Activated naive CD8-positive, alpha-beta T cell treated with anti-CD3 and anti-CD28 coated beads, Interleukin-2, amount 50 U/mL, for 24 hours (primary cell): ENCODE measurements around the gene SERPINB1.
A peak's percentile ranks its signal among the peaks of the same experiment; 100 is the strongest.
"Not testable (repeated sequence)": the region's sequence is repeated elsewhere in the genome, so short reads cannot be mapped to it uniquely, and the experiment has no call there.

Experiments
- ATAC-seq: fragments of 150-1000 bp; cut with Tn5 transposase; one replicate; pipeline ENCODE4 v1.10.0; 2021
- DNase-seq: peaks from one replicate; pipeline ENCODE4 v3.0.0; 2021
- H3K27ac Mint-ChIP-seq: one replicate; pipeline ENCODE4 v1.8.0; 2021; ENCODE audit warnings: mild to moderate bottlenecking, mixed read lengths
- H3K27me3 Mint-ChIP-seq: one replicate; pipeline ENCODE4 v1.8.0; 2021; ENCODE audit warnings: mixed read lengths
- H3K36me3 Mint-ChIP-seq: one replicate; pipeline ENCODE4 v1.8.0; 2021; ENCODE audit warnings: low read depth, mixed read lengths
- H3K4me1 Mint-ChIP-seq: one replicate; pipeline ENCODE4 v1.8.0; 2021; ENCODE audit warnings: mixed read lengths
- H3K4me3 Mint-ChIP-seq: one replicate; pipeline ENCODE4 v1.8.0; 2021; ENCODE audit warnings: mild to moderate bottlenecking, moderate library complexity, mixed read lengths
- H3K9me3 Mint-ChIP-seq: one replicate; pipeline ENCODE4 v1.8.0; 2021; ENCODE audit warnings: mixed read lengths

Gene SERPINB1

DNA sequence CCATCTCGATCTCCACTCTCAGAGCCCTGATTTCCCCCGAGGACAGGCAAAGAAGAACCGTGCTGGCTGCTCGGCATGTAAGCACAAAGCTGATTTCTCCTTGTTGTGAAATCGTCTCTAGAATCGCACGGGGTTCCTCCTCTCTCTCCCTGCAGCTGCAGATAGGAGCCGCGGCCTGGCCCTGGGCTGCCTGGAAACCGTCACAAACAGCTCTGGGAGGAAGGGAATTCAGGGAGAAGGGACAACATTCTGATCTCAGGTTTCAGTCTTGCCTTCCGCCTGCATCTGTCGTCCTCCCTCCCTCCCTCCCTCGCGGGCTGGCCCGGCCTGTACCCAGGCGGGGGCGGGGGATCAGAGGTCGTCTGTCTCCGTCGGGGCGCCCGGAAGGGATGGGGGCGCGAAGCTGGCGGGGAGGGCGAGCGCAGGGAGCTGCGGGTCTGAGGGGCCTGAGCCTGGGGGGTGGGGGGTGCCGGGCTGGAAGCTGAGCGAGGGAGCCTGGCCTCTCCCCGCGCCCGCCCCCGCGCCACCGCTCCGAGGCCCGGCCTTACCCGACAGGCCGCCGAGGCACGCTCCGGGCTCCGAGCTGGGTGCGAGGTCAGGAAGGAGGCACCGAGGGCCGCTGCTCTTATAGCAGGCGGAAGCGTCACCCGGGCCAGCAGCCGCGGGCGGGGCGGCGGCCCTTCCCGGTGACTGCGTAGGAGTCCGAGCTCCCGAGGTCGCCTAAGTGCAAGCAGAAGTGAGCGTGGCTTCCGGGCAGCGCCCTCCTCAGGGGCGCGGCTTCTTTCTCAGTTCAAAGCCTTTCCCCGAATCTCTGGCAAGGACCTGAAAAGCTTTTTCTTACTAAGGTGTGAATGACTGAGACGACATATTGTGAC, at the start of gene SERPINB1:
Gene SERPINB1, minus strand, starts transcription at position 600 of the 875 bp plus-strand sequence. CDS start 1,277 bp downstream, outside the sequence.
- Mint-ChIP-seq H3K4me1 (peaks cover 76% of the 10 kb centered on the region), H3K27ac (peak within 1 kb of the TSS; percentile 91)
- ATAC-seq = peak; percentile 86

DNA sequence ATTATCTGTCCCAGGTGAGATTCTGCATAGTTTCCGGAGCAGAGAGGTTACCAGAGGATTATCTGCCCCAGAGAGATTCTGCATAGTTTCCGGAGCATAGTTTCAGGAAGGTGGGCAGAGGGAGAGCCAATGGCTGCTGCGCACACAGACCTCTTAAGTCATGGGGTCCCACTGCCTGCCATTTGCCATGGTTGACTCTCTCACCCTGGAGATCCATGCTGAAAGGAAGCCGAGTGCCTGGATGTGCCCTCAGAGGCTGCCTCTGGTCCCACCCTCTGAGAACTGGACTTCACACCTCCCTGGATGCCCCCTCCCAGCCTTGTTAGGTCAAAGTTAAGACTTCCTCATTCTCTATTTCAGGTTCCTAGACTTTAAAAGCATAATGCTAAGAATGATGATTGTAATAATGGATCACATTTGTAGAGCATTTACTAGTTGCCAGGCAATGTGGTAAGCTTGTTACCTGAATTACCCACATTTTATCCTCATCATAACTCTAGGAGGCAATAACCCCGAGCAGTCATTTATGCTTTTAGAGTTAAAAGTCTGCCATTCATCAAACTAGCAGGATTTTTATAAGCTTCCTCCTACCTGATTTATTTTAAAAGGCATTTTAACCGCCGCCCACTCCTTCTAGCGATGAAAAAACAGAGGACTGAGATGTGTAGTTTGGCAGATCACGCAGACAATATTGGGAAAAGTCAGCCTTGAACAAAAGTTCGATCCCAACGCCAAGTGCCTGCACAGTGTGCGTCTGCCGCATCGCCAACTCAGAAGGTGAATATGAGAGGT, 49.5 kb upstream of the SERPINB1 start:
- Mint-ChIP-seq H3K27me3 (no peaks in the 10 kb centered on the region), H3K9me3 (no peaks in the 10 kb centered on the region), H3K36me3 (peaks cover 81% of the 10 kb centered on the region), H3K27ac (peak overlapping the region; percentile 80), H3K4me1 (peaks cover 61% of the 10 kb centered on the region), H3K4me3 (peak overlapping the region; percentile 70)
- no peak for ATAC-seq
- no peak for DNase-seq

More for the DNA sequence above, at the start of gene SERPINB1:
- peak; percentile 90 for DNase-seq
- no peaks in the 10 kb centered on the region for H3K27me3 Mint-ChIP-seq
- no peaks in the 10 kb centered on the region for H3K9me3 Mint-ChIP-seq
- H3K36me3 Mint-ChIP-seq = peaks cover 34% of the 10 kb centered on the region
- H3K4me3 Mint-ChIP-seq = peak within 1 kb of the TSS; percentile 90

DNA sequence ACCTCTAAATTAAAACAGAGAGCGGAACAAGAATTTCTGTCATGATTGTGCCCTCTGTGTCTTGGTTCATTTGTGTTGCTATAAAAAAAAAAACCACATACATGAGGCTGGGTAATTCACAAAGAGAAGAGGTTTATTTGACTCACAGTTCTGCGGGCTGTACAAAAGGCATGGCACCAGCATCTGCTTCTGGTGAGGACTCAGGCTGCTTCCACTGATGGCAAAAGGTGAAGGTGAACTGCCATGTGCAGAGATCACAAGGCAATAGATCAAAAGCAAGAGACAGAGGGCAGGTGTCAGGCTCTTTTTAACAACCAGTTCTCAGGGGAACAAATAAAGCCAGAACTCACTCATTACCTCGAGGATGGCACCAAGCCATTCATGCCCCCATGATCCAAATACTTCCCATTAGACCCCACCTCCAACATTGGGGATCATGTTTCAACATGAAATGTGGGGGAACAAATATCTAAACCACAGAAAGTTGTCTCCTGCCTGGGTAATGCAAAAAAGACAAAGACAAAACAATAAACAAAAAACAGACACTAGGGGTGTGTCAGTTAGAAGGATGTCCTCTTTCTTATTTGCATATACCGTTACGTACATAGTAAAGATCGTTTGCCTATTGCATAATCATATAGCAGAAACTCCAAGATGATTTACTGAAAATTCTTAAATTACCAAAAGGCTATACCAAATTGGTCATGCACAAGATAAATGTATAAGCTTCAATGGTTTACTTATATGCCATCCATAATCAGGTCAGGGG, 44.5 kb upstream of the SERPINB1 start:
- peak; percentile 58 for ATAC-seq

DNA sequence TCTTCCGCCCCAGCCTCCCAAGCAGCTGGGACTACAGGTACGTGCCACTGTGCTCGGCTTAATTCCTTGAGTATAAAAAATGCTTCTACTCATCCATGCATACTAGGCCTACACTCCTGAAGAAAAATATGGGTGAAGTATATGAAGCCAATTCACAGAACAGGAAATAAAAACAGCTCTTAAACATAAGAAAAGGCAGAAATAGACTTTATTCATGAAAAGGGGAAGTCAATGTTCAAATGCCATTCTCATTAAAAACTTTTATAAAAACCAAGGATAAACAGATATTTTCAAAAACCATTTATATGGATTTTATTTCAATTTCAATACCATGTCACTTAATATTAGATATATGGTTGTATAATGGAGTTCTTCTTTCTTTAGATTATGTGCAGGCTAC, 43.1 kb upstream of the SERPINB1 start:
- H3K4me1 Mint-ChIP-seq = peaks cover 61% of the 10 kb centered on the region
- H3K4me3 Mint-ChIP-seq = no peak overlapping the region
- peaks cover 42% of the 10 kb centered on the region for H3K36me3 Mint-ChIP-seq
- no peaks in the 10 kb centered on the region for H3K27me3 Mint-ChIP-seq
- ATAC-seq = no peak
- no peak for DNase-seq
- H3K27ac Mint-ChIP-seq = no peak overlapping the region
- H3K9me3 Mint-ChIP-seq = no peaks in the 10 kb centered on the region

More for the DNA sequence above, 44.5 kb upstream of the SERPINB1 start:
- no peak overlapping the region for H3K4me3 Mint-ChIP-seq
- no peak for DNase-seq
- H3K27me3 Mint-ChIP-seq = no peaks in the 10 kb centered on the region
- H3K36me3 Mint-ChIP-seq = peaks cover 53% of the 10 kb centered on the region
- H3K27ac Mint-ChIP-seq = peak overlapping the region; percentile 46
- H3K9me3 Mint-ChIP-seq = no peaks in the 10 kb centered on the region
- H3K4me1 Mint-ChIP-seq = peaks cover 59% of the 10 kb centered on the region

DNA sequence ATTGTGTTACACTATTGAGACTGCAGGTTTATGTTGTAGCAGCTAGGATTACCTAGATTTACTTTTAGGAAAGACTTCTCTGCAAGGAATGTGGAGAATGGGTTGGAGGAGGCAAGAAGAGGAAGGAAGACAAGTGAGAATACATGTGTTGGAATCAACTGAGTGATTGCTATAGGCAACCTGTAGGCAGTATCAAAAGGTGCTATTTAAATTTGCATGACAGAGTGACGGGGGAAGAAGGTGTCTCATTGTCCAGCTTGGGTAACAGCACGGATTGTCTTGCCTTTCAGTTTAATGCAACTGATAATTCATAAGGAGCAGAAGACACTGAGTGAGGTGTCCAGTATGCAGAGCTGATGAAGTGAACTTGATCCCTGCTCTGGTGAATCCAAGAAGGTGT, 42.0 kb upstream of the SERPINB1 start:
- ATAC-seq = no peak
- H3K27ac Mint-ChIP-seq = no peak overlapping the region

DNA sequence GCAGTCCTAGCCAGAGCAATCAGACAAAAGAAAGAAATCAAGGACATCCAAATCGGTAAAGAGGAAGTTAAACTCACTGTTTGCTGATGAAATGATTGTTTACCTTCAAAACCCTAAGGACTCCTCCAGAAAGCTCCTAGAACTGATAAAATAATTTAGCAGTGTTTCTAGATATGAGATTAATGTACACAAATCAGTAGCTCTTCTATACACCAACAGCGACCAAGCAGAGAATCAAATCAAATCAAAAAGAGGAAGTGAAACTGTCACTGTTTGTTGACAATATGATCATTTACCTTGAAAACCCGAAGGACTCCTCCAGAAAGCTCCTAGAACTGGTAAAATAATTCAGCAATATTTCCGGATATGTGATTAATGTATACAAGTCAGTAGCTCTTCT, 39.8 kb upstream of the SERPINB1 start:
- no peaks in the 10 kb centered on the region for H3K27me3 Mint-ChIP-seq
- ATAC-seq = no peak
- H3K4me1 Mint-ChIP-seq = peaks cover 81% of the 10 kb centered on the region
- peaks cover 19% of the 10 kb centered on the region for H3K36me3 Mint-ChIP-seq
- peak overlapping the region; percentile 34 for H3K27ac Mint-ChIP-seq
- H3K9me3 Mint-ChIP-seq = no peaks in the 10 kb centered on the region
- no peak for DNase-seq
- H3K4me3 Mint-ChIP-seq = peak overlapping the region; percentile 30

More for the DNA sequence above, 42.0 kb upstream of the SERPINB1 start:
- H3K9me3 Mint-ChIP-seq = no peaks in the 10 kb centered on the region
- H3K4me1 Mint-ChIP-seq = peaks cover 66% of the 10 kb centered on the region
- no peak overlapping the region for H3K4me3 Mint-ChIP-seq
- DNase-seq = no peak
- peaks cover 34% of the 10 kb centered on the region for H3K36me3 Mint-ChIP-seq
- H3K27me3 Mint-ChIP-seq = no peaks in the 10 kb centered on the region

DNA sequence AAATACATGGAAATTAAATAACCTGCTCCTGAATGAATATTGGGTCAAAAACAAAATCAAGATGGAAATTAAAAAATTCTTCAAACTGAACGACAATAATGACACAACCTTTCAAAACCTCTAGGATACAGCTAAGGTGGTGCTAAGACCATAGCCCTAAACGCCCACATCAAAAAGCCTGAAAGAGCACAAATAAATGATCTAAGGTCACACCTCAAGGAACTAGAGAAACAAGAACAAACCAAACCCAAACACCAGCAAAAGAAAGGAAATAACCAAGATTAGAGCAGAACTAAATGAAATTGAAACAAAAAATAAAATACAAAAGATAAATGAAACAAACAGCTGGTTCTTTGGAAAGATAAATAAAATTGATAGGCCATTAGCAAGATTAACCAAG, 38.5 kb upstream of the SERPINB1 start:
- not testable (repeated sequence) for H3K27me3 Mint-ChIP-seq, H3K9me3 Mint-ChIP-seq, DNase-seq
- H3K27ac Mint-ChIP-seq = peak overlapping the region; percentile 34
- peaks cover 12% of the 10 kb centered on the region for H3K36me3 Mint-ChIP-seq
- H3K4me1 Mint-ChIP-seq = peaks cover 76% of the 10 kb centered on the region
- ATAC-seq = peak; percentile 41
- peak overlapping the region; percentile 30 for H3K4me3 Mint-ChIP-seq

DNA sequence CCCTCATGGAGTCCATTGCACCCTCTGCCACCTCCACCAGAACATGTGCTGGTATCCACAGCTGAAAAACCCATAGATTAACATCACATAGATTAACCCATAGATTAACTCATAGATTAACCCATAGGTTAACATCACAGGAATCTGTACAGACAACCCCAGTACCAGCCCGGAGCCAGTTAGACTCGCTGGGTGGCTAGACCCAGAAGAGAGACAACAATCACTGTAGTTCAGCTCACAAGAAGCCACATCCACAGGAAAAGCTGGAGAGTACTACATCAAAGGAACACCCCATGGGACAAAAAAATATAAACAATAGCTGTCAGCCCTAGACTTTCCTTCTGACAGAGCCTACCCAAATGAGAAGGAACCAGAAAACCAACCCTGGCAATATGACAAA, 36.3 kb upstream of the SERPINB1 start:
- peak overlapping the region; percentile 47 for H3K27ac Mint-ChIP-seq

DNA sequence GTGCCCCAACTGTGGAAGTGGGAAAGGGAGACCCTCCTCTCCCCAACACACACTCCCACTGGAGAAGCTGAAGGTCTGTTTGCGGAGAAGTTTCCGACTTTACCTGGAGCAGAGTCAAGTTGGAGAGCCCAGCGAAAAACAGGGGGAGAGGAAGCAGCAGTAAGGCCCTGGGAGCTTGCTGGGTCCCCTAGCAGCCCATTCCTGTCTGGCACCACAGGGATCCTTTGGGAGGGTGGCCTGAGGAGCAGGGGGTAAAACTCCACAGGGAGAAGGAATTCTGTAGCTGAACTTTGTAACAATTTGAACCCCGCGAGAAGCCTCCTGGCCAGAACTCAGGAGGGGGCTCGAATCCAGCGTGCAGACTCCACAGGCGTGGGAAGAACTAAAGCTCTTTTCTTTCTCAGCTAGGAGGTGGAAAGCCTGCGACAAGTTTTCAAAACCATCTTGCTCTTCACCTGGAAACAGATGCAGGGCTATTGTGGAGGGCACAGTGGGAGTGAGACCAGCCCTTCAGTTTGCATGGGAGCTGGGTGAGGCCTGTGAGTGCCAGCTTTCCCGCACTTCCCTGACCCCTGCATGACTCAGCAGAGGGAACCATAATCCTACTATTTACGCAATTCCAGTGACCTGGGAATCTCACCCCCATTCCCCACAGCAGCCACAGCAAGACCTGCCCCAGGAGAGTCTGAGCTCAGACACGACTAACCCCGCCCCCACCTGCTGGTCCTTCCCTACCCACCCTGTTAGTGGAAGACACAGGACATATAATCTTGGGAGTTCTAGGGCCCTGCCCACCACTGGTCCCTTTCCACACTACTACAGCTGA, 35.6 kb upstream of the SERPINB1 start:
- peak overlapping the region; percentile 93 for H3K27ac Mint-ChIP-seq
- DNase-seq (no peak), ATAC-seq (no peak)
- peaks cover 3% of the 10 kb centered on the region for H3K9me3 Mint-ChIP-seq
- peaks cover 9% of the 10 kb centered on the region for H3K36me3 Mint-ChIP-seq
- no peaks in the 10 kb centered on the region for H3K27me3 Mint-ChIP-seq
- no peak overlapping the region for H3K4me3 Mint-ChIP-seq
- H3K4me1 Mint-ChIP-seq = peaks cover 90% of the 10 kb centered on the region

More for the DNA sequence above, 36.3 kb upstream of the SERPINB1 start:
- no peak overlapping the region for H3K4me3 Mint-ChIP-seq
- H3K27me3 Mint-ChIP-seq = no peaks in the 10 kb centered on the region
- ATAC-seq = no peak
- H3K9me3 Mint-ChIP-seq = no peaks in the 10 kb centered on the region
- H3K4me1 Mint-ChIP-seq = peaks cover 83% of the 10 kb centered on the region
- DNase-seq = no peak
- H3K36me3 Mint-ChIP-seq = peaks cover 9% of the 10 kb centered on the region

DNA sequence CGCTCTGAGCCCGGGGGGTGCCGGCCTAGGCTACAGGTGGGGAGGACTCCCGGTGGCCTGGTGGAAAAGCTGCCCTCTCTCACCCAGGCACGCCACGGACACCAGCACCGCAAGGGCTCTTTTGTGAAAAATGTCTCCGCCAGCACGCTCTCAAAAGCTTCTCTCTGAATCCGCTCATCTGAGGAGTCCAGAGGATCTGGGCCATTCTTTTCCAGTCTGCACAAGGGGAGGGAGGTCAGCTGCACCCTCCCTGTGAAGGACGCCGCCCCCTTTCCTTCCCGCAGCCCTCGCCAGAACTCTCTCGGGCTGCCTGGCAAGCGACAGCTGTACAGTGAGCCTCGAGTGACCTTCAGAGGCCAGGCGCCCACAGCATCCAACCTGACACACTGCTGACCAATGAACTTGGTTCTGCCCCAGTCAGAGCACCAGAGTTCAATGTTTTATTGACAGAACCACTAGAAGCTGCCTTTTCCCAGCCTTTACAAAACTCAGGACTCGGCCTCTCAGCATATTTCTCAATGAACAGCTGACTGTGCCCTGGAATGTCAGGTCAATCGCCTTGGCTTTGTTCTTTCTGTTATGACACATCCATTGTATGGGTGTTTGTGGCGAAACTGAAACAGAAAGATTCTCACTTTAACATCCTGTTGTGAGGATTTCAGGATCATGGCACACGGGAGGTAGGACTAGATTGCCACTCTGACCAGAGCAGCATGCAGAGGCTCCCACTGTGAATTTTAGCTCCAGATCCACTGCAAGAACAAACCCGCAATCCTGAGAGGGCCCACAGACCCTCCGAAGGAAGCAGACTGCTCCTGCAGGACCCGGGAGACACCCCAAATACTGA, 34.8 kb upstream of the SERPINB1 start:
- peak overlapping the region; percentile 80 for H3K4me3 Mint-ChIP-seq
- no peaks in the 10 kb centered on the region for H3K27me3 Mint-ChIP-seq
- peaks cover 6% of the 10 kb centered on the region for H3K36me3 Mint-ChIP-seq
- DNase-seq (no peak), ATAC-seq (peak; percentile 51)
- peak overlapping the region; percentile 93 for H3K27ac Mint-ChIP-seq
- H3K9me3 Mint-ChIP-seq = peaks cover 4% of the 10 kb centered on the region
- H3K4me1 Mint-ChIP-seq = peaks cover 88% of the 10 kb centered on the region

DNA sequence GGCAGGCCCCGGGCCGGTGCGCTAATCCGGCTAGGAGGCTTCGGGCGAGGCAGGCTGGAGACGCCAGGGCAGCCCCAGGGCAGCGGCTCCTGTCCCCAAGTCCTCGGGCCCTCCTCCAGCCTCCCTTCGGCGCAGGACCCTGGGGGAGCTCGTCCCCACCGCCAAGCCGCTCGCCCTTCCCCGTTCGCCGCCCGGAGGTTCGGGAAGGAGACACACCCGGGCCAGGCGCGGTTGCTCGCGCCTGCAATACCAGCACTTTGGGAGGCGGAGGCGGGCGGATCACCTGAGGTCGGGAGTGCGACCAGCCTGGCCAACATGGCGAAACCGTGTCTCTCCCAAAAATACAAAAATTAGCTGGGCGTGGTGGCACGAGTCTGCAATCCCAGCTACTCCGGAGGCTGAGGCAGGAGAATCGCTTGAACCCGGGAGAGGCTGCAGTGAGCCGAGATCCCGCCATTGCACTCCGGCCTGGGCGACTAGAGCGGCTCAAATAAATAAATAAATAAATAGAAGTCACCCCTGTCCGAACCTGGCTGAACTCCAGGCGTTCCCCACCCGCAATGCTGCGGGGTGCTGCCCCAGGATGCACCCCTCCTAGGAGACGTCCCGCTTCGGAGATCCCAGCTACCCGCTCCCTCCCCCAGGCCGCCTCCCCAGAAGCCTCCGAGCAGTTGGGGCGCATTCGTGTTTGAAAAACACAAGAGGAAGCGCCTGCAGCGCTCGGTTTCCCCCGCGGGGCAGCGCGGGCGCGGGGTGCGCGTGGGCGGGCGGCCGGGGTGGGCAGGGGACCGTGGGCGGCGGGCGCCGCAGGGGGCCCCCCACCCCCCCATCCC, 33.9 kb upstream of the SERPINB1 start:
- ATAC-seq (peak; percentile 31), DNase-seq (peak; percentile 56)
- peak overlapping the region; percentile 93 for H3K27ac Mint-ChIP-seq
- H3K9me3 Mint-ChIP-seq = peaks cover 8% of the 10 kb centered on the region
- no peaks in the 10 kb centered on the region for H3K27me3 Mint-ChIP-seq
- peaks cover 83% of the 10 kb centered on the region for H3K4me1 Mint-ChIP-seq
- H3K4me3 Mint-ChIP-seq = peak overlapping the region; percentile 80
- H3K36me3 Mint-ChIP-seq = peaks cover 2% of the 10 kb centered on the region

DNA sequence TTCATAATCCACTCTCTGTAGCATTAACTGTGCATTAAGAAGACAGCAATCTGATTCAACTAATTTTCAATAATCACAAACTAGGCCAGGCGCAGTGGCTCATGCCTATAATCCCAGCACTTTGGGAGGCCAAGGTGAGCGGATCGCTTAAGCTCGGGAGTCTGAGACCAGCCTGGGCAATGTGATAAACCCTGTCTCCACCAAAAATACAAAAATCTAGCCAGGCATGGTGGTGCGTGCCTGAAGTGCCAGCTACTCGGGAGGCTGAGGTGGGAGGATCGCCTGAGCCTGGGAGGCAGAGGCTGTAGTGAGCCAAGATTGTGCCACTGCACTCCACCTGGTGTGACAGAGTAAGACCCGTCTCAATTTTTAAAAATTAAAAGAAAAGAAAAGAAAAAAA, 32.0 kb upstream of the SERPINB1 start:
- ATAC-seq (no peak), DNase-seq (no peak)
- Mint-ChIP-seq H3K9me3 (peaks cover 8% of the 10 kb centered on the region), H3K4me3 (no peak overlapping the region), H3K27ac (peak overlapping the region; percentile 57), H3K4me1 (peaks cover 75% of the 10 kb centered on the region), H3K36me3 (peaks cover 2% of the 10 kb centered on the region), H3K27me3 (no peaks in the 10 kb centered on the region)
